Measurements from ENCODE around the gene MGME1. TPM values are rescaled to one million over a fixed set of nuclear protein-coding genes. Genes with fewer than 3 reads are reported as not detected.

The MGME1 gene
- total RNA-seq, 1 donor from 2014 or later, result 25.0 TPM

- no peak overlapping the region for H3K4me3 Mint-ChIP-seq
- H3K27ac Mint-ChIP-seq, result no peak overlapping the region
- no peaks in the 10 kb centered on the region for H3K9me3 Mint-ChIP-seq
- peaks cover 22% of the 10 kb centered on the region for H3K36me3 Mint-ChIP-seq
- DNase-seq (ENCODE audit: low spot score in 2 of 2, unreplicated experiment in 2 of 2), result no peak
- no peak for TF ChIP-seq CTCF (IDR thresholded peaks at IDR 0.05; ENCODE audit: unreplicated experiment)
- peaks cover 20% of the 10 kb centered on the region for H3K4me1 Mint-ChIP-seq
- no peaks in the 10 kb centered on the region for H3K27me3 Mint-ChIP-seq (ENCODE audit: low read depth)
Observed at GRCh38 chr20:17941087-17941825, 27.6 kb upstream of the MGME1 start.

- no peaks in the 10 kb centered on the region for H3K27me3 Mint-ChIP-seq (ENCODE audit: low read depth)
- H3K4me1 Mint-ChIP-seq, result peaks cover 15% of the 10 kb centered on the region
- no peaks in the 10 kb centered on the region for H3K9me3 Mint-ChIP-seq
- DNase-seq (ENCODE audit: low spot score in 2 of 2, unreplicated experiment in 2 of 2), result no peak
- no peak overlapping the region for H3K27ac Mint-ChIP-seq
- H3K4me3 Mint-ChIP-seq, result no peak overlapping the region
- H3K36me3 Mint-ChIP-seq, result peaks cover 28% of the 10 kb centered on the region
- no peak for TF ChIP-seq CTCF (IDR thresholded peaks at IDR 0.05; ENCODE audit: unreplicated experiment)
Observed at GRCh38 chr20:17941826-17942196, 27.0 kb upstream of the MGME1 start.

GRCh38 chr20:17943343-17943742, 25.5 kb upstream of the MGME1 start:
- H3K4me3 Mint-ChIP-seq, result no peak overlapping the region
- peaks cover 36% of the 10 kb centered on the region for H3K36me3 Mint-ChIP-seq
- no peak for DNase-seq (ENCODE audit: low spot score in 2 of 2, unreplicated experiment in 2 of 2)
- no peaks in the 10 kb centered on the region for H3K27me3 Mint-ChIP-seq (ENCODE audit: low read depth)
- no peak overlapping the region for H3K27ac Mint-ChIP-seq
- no peak for TF ChIP-seq CTCF (IDR thresholded peaks at IDR 0.05; ENCODE audit: unreplicated experiment)
- no peaks in the 10 kb centered on the region for H3K9me3 Mint-ChIP-seq
- H3K4me1 Mint-ChIP-seq, result peaks cover 5% of the 10 kb centered on the region

- Mint-ChIP-seq H3K9me3 (no peaks in the 10 kb centered on the region), H3K27ac (no peak overlapping the region), H3K36me3 (peaks cover 50% of the 10 kb centered on the region), H3K27me3 (ENCODE audit: low read depth) (no peaks in the 10 kb centered on the region), H3K4me1 (no peaks in the 10 kb centered on the region), H3K4me3 (no peak overlapping the region)
- DNase-seq (ENCODE audit: low spot score in 2 of 2, unreplicated experiment in 2 of 2), result no peak
- TF ChIP-seq CTCF (IDR thresholded peaks at IDR 0.05; ENCODE audit: unreplicated experiment), result no peak
Observed at GRCh38 chr20:17944854-17945474, 23.9 kb upstream of the MGME1 start.

- H3K9me3 Mint-ChIP-seq, result no peaks in the 10 kb centered on the region
- H3K27me3 Mint-ChIP-seq (ENCODE audit: low read depth), result no peaks in the 10 kb centered on the region
- no peak overlapping the region for H3K27ac Mint-ChIP-seq
- peaks cover 56% of the 10 kb centered on the region for H3K36me3 Mint-ChIP-seq
- TF ChIP-seq CTCF (IDR thresholded peaks at IDR 0.05; ENCODE audit: unreplicated experiment), result no peak
- H3K4me3 Mint-ChIP-seq, result no peak overlapping the region
- H3K4me1 Mint-ChIP-seq, result no peaks in the 10 kb centered on the region
- no peak for DNase-seq (ENCODE audit: low spot score in 2 of 2, unreplicated experiment in 2 of 2)
Observed at GRCh38 chr20:17946040-17946439, 22.8 kb upstream of the MGME1 start.

Data from mesothelial cell of epicardium (in vitro differentiated cells).